GM12872 (cell line): Measurements from ENCODE around the gene AUTS2.

Experiments
- CTCF ChIP-seq: IDR thresholded peaks from 3 replicates; pipeline ENCODE4 v1.5.1; 2011; ENCODE audit warnings: low read depth, mild to moderate bottlenecking, low read length, moderate library complexity; ENCODE audit not compliant: insufficient read depth

The AUTS2 gene

GRCh38 chr7:70402069-70402468 lies 803.8 kb downstream of the AUTS2 start:
- no peak for TF ChIP-seq CTCF

- no peak for TF ChIP-seq CTCF
Observed at GRCh38 chr7:70405241-70405640, 807.0 kb downstream of the AUTS2 start.

- no peak for TF ChIP-seq CTCF
Observed at GRCh38 chr7:70406186-70406949, 808.1 kb downstream of the AUTS2 start.

GRCh38 chr7:70406950-70407209 lies 808.6 kb downstream of the AUTS2 start:
- TF ChIP-seq CTCF: no peak

- no peak for TF ChIP-seq CTCF
Observed at GRCh38 chr7:70408477-70408876, 810.2 kb downstream of the AUTS2 start.

GRCh38 chr7:70408891-70409290 lies 810.6 kb downstream of the AUTS2 start:
- TF ChIP-seq CTCF: no peak

- no peak for TF ChIP-seq CTCF
Observed at GRCh38 chr7:70410134-70410750, 812.0 kb downstream of the AUTS2 start.

- no peak for TF ChIP-seq CTCF
Observed at GRCh38 chr7:70414368-70414767, 816.1 kb downstream of the AUTS2 start.
